Activated CD4-positive, alpha-beta T cell treated with anti-CD3 and anti-CD28 coated beads for 1 hour (primary cell): ENCODE measurements around the gene ZFP36L1.

Experiments
- DNase-seq: peaks from one replicate; pipeline ENCODE4 v3.0.0-alpha.2; 2020

Gene ZFP36L1

DNA sequence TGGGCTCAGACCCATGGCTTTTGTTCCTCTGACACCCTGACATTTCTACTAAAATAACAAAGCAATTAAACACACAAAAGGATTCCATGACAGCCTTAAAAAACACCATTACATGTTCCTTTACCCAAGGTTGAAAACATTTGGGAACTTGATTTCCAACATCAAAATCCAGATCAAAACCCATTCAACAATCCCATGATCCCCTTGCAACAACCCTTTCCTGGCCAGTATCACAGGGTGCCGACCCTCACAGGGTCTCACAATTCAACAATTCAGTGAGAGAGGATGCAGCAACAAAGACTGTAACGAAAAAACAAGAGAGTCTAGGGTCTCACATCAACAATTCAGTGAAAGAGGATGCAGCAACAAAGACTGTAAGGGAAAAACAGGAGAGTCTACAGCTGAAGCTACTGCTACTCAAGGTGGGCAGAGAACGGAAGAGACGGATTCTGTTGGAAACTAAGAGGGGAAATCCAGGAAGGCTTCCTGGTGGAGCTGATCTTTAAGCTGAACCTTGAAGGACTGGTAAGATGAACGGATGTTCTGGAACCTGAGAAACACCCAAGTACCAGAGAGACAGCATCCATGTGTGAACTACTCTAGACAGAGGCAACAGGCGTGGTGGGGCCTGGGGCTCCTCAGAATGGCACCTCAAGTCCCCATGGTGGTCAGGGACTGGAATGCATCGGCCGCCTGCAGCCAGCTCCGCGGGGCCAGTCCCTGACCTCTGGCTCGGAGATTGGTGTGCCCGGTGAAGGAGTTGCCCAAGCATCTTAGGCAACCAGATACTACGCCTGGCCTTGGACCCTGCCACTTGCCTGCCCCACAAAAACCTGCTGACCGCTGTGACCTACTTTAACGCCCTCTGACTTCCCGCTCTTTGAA lies 22.7 kb upstream of the ZFP36L1 start:
- no peak for DNase-seq

DNA sequence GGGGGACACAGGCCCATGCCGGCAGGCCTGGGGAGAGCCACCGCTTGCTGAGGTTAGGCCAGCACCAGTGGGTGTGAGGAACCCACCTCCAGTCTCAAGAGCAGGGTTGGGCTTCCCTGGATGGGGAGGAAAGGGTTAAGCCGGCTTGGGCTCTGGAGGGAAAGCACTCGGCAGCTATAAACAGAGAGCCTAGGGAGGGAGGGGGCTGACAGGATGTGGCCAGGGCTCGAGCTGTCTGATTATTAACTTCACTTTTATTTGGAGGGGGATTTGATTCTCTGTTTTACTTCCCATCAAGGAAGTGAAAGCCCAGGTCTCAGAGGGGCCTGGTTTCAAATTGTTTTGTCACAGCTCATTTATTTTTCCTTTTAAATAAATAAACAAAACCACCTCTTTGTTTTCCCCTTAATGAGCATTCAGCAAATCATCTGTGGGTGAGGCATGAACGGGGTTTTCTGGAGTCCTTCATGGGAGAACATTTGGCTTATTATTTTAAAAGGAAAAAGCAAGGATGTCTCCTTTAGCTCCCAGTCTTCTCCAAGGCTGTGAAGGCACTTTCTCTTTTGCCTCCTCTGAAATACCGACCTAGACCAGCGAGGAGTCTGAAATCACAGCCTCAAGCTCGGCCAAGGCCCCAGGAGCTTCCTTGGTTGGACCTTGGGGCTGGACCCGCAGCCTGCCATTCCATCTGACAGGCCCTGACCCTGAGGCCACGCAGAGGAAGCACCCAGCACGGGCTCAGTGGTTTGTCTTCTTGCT lies 21.9 kb upstream of the ZFP36L1 start:
- DNase-seq = no peak

DNA sequence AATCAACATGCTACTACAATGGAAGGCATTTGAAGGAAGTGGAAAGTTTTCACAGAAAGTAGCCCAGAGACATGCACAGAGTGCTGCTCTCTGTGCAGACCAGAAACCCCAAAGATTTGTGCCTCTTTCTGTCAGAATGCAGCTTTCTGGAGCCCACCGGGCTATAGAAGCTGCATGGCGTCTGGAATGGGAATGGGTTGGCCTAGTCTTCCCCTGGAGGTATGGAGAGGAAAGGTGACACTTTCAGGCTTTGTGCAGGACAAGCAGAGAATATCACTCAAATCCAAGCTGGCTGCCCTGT lies 21.3 kb upstream of the ZFP36L1 start:
- no peak for DNase-seq

DNA sequence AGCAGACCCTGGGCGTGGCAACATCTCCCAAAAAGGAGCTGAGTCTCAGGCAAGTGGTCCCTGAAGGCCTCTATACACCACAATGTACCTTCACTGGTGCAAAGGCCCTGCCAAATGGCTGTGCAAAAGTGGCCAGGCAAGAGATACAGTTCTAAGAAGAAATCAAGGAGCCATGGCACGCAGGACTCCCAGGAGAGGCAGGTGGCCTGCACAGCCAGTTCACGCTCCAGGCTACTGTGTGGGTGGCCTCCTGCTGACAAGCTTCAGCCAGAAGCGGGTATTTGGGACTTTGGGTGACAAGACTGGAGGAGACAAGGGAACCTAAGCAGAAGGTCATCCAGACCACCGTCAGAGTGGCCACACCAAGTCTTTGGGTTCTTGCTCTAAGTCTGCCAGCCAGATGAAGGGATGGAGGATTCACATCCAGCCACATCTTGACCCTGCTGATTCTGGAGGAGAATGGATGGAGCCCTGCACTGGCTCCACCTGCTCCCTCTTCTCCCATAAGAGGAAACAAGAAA lies 20.5 kb upstream of the ZFP36L1 start:
- DNase-seq = no peak

DNA sequence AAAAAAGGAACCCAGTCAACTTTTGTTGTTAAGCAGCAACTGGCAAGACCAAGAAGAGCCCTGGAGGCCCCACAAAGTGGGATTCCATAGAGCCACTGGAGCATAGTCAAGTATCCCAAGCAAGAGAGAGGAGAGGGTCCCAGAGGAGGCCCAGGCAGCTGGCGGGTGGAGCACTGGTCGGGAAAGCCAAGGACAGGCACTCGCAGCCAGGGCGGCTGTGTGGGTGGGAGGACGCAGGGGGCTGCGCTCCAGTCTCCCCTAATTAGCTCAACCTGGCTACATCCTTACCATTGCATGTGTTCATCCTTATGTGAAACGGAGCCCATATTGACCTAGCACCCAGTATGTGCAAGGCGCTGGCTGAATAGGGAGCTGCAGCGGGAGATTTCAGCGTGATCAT lies 18.3 kb upstream of the ZFP36L1 start:
- no peak for DNase-seq

DNA sequence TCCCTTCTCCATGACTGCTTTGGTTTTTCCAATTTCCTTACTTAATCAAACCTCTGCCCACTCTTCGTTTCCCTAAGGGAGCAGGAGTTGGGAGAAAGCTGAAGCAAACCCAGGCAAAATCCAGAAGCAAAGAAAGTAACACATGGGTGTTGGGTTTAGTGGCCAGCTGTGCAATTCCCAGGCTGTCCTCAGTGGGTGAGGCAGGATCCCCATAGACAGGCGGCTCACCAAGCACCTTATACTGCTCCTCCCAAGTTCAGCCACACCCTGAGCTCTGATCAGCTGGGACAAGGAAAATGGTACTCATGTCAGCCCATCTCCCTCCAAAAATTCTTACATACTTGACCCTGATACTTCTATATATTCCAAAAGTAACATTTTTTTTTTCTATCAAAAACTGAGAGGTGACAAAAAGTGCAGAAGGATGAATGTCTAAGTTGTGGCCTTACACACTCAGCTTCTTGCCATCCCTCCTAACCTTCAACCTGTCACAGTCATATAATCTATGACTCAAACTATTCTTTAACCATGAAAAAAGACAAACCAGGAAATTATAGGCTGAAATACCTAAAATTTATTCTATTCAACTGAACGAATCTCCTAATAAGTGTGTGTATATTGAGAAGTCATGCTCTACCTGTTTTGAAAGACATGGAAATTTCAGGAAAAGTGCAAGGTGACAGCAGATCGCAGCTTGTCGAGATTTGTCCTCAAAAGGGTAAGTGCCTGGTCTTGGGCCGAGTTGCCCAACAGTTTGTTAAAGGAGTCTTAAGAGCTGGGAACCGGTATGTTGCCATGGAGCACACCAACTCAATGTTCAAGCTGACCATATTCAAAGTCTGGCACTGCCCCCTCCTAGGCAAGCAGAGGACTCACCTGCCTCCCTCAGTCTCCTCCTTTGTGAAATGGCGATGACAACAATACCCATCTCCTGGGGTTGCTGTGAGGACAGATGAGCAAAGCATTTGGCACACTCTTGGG lies 17.6 kb upstream of the ZFP36L1 start:
- DNase-seq = no peak

DNA sequence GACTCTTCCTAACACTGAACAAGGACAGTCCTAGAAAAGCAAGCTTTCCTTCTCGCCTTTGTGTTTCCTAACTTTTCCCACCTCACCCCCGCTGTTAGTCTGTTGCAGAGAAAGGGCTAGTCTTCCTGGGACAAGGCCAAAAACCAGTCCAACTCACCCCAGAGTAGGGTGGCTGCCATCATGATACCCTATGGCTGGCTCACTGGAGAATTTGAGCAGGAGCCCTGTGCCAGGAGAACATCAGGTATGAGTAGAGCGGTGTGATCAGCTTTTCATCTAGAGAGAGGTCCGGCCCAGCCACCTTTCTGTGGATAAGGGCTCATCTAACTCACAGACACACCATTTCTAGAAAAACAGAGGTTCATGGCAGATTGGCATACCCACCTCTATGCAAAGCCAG lies 16.7 kb upstream of the ZFP36L1 start:
- DNase-seq = no peak

DNA sequence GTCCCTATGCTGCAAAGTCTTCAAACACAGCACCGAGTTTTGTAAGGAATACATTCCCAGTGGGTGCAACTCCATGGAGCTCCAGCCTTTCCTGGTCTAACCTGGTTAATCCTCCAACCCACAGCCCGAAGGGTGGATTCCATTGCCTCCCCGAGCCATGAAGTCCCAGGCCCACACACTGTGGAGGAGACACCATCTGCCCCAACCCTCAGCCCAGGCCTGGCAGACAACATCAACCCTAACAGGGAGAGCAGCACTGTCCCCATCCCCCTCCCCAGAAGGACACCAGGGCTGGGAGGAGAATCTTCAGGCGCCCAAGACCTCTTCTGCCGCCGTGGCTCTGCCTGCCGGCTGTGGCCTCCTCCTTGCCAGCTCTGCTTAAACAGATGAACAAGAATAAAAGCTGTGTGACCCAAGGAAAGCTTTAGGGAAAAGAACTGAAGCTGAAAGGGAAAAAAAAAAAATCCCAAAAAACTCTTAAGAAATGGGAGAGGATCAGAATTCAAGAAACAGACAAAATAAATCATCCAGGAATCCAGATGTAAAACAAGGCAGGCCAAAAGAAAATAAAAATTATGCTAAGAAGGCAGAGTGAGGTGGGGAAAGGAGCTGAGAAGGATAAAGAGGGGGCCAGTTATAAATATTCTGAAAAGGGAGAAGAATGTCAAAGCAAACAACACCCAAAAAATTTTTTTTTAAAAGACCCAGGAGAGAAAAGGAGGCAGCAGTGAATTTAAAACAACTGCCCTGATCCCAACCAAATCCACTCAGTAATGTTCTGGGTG lies 16.0 kb upstream of the ZFP36L1 start:
- no peak for DNase-seq

DNA sequence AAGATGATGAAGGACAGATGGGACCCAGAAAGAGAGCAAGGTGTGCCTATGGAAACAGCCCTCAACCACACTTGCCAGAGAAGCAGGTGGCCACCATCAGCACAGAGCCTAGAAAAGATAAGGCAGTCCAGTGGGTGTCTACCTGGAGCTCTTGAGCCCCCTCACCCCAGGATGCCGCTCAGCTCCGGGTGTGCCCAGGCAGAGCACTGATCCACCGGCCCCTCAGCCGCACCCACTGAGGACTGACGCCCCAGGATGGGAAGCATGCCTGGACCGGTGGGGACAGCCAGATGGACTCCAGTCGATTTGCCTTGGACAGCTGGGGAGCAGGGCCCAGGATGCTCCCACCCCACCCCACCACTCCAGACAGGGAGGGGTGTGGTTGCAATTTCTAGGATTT lies 15.1 kb upstream of the ZFP36L1 start:
- no peak for DNase-seq

DNA sequence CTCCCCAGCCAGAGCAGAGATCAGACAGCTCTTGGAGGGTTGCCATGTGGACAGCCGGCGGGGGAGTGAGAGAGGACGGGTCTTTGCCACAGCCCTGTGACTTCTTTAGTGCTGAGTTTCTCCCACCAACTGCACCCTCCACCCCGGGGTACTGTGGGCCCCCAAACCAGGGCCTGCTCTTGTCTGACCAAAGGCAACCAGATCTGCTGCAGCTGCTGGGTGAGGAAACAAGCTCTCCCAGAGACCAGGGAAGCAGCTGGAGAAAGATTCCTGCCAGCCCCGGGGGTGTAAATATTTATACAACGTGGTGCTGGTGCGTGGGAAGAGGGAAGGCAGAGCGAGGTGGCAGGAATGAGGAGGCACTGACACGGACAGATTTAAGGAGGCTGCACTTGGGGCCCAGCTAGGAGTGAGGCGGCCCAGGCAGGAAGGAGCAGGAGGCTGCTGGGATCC lies 14.3 kb upstream of the ZFP36L1 start:
- DNase-seq = no peak

DNA sequence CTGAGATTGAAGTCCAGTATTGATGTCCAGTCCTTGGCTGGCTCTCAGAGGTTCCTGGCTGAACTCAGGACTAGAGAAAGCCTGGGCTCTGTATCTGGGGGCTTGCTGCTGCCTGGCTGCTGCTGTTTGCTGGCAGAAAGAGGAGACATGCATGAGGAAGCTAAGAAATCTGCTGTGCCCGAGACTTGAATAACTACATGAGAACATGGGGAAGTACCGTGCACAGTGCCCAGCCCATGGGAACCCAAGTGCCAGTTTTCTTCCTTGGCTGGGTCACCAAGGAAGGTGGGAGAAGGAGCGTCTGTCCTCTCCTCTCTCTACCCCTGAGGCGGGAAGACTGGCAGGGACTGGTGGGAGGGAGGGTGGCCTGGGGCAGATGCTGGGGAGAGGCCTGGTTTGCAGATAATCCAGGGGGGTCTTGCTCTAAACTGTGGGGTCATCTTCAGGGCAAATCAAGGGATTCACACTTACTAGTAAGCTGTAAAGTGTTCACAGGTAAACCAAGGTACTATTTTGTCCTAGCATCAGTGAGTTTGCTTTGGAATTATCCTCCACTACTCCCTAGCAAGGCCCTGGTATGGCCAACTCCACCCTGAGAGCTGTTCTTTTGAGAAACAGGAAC lies 13.8 kb upstream of the ZFP36L1 start:
- no peak for DNase-seq

DNA sequence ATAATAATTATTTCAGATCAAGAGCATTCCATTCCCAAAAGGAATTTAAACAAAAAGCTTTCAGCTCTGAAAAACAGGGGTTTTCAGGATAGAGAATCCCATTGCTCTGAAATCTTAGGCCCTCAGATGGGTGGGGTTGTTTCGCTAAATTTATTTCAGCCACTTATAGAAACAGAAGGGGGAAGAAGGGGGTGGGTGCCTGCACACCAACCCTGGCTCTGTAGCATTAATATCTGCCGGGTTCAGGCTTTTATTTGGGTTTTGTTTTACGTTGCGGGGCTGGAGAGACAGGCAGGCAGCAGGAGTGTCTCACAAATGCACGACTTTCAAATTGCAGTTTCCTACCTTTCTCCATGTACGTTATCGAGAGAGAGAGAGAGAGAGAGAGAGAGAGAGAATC lies 12.5 kb upstream of the ZFP36L1 start:
- DNase-seq = no peak

DNA sequence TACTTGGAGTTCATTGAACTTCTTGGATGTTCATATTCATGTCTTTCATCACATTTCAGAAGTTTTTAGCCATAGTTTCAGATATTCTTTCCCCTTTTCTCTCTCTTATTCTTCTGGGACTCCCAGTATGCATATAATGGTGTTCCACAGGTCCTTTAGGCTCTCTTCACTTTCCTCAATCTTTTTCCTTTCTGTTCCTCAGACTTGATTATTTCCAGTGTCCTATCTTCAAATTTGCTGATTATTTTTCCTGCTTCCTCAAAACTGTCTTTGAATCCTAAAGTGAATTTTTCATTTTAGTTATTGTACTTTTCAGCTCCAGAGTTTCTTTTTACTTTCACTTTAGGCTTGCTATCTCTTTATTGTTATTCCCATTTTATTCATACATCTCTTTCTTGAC lies 8.8 kb upstream of the ZFP36L1 start:
- no peak for DNase-seq

DNA sequence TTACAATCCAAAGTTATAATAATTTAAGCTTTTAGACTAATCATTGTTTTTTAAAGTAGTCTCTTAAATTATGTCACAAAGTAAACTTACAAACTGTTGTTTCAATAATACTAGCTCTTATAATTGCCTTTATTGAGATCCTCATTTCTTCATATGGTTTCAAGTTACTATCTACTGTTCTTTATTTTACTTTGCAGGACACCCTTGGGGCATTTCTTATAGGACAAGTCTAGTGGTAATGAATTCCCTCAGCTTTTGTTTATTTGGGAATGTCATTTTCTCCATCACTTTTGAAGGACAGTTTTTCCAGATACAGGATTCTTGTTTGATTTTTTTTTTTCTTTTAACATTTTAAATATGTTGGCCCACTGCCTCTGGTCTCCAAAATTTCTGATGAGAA lies 8.1 kb upstream of the ZFP36L1 start:
- no peak for DNase-seq

DNA sequence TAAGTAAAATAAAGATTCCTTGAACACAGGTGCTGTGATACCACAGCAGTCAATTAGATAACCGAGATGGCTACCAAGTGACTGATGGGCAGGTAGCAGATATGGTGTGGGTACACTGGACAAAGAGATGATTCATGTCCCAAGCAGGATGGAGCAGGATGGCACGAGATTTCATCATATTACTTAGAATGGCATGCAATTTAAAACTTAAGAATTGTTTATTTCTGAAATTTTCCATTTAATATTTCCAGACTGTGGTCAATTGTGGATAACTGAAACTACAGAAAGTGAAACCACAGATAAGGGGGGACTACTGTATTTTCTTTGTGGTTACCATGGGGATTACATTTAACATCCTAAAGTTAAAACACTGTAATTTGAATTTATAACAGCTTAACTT lies 7.5 kb upstream of the ZFP36L1 start:
- DNase-seq = no peak

DNA sequence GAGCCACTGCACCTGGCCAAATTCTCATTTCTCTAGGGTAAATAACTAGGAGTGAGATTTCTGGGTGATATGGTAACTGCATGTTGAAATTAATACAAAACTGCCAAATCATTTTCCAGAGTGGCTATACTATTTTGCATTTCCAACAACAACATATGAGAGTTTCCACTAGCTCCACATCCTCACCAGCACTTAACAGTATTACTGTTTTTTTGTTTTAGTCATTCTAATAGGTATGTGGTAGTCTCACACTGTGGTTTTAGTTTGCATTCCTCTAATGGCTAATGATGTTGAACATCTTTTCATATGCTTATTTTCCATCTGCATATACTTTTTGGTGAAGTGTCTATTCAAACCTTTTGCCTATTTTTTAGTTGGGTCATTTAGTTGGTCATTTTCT lies 5.8 kb upstream of the ZFP36L1 start:
- DNase-seq = no peak

DNA sequence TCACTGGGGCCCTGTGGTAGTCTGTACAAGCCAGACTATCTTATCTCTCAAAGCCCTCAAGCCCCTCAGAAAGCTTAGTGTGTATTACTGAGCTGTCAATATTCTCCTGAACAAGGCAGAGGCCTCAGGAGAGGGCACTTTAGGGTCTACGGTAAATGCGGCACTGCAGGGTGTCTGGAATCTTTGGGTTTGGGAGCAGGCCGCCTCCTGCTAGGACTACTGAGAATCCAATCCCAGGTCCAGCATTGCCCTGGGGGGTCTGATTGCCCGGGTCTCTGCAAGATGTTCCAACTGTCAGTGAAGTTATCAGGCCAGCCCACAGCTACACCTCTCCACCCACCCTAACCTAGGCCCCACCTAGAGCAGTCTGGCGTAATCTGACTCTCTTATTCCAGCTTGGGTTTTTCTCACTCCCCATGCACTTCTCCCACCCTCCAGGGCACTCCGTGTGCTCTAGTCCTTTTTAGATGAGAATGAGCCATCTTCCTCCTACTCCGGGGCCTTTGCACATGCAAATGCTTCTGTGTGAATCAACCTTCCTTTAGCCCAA lies 4.3 kb upstream of the ZFP36L1 start:
- DNase-seq = no peak

DNA sequence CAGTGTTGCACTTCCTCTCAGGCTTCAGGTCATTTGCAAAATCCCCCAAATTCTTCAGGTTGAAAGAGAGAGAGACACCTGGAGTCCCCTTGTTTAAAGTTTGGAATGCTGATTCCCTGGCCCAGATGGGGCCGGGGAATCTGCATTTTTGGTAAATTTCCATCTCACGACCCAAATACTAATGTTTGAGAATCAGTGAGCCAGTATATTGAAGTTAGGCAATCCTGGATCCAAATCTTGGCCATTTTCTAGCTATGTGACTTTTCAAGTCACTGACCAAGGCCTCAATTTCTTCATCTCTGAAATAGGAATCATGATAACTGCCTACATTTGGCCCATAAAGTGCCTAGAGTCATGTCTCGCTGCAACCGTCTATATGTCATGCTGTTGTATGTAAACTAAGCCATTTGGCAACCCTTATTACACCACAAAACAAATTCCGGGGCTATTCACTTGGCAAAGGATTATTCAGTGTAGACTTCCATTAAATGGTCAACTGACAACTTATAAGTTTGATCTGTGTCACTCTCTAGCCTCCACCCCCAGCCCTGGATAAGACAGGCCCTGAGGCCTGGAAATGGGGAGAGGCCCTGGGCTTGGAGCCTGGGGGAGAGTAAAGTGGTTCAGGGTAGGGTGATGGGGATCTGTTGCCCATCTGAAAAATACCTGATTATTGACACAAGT lies 3.7 kb upstream of the ZFP36L1 start:
- DNase-seq = no peak

DNA sequence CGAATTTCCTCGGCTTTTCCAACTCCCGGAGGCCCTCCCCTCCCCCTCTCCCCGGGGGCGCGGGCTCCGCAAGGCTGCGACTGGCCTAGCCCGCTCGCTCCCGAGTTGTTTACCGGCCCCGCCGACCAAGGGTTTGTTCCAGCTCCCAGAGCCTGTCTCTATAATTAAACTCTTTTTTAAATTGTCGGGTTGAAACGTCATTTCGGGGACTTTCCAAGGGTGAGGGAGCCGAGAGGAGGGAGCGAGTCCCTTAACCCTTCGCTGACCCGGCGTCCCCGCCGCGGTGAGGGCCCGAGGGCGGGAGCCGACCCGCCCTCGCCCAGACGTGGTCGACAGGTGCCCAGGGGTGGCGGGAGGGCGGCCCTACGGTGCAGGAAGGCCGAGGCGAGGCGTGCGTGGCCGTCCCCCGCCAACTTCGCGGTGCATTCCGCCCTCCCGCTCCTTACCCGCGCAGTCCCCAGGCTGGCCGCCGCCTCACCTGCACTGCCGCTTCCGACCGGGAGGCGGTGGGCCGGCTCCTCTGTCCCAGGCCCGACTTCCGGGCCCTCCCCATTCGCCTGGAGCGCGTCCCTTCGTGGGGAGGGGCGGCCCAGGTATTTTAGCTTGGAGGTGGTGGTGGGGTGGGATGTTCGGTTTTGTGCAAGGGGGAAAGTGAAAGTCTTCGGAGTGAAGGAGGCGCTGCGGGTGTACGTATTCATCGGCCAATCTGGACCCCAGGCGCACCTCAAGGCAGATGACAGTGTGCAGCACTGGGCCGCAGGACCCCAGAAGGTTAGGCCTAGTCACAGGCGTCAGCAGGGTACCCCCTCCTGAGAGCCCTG lies 2.9 kb upstream of the ZFP36L1 start:
- DNase-seq = peak; percentile 76
